HG02759 (cell line): ENCODE results near the gene NUB1.
A peak's percentile ranks its signal among the peaks of the same experiment; 100 is the strongest.

Experiments
- ATAC-seq: cut with Tn5 transposase; IDR thresholded peaks from one replicate; pipeline ENCODE4 v1.9.1; 2021; ENCODE audit warnings: mild to moderate bottlenecking, moderate library complexity; ENCODE audit not compliant: unreplicated experiment

The NUB1 gene

GRCh38 chr7:151376218-151376902, 34.7 kb downstream of the NUB1 start:
- no peak for ATAC-seq

GRCh38 chr7:151377406-151377805, 35.8 kb downstream of the NUB1 start:
- no peak for ATAC-seq

GRCh38 chr7:151378011-151378410, 36.4 kb downstream of the NUB1 start:
- no peak for ATAC-seq

DNA sequence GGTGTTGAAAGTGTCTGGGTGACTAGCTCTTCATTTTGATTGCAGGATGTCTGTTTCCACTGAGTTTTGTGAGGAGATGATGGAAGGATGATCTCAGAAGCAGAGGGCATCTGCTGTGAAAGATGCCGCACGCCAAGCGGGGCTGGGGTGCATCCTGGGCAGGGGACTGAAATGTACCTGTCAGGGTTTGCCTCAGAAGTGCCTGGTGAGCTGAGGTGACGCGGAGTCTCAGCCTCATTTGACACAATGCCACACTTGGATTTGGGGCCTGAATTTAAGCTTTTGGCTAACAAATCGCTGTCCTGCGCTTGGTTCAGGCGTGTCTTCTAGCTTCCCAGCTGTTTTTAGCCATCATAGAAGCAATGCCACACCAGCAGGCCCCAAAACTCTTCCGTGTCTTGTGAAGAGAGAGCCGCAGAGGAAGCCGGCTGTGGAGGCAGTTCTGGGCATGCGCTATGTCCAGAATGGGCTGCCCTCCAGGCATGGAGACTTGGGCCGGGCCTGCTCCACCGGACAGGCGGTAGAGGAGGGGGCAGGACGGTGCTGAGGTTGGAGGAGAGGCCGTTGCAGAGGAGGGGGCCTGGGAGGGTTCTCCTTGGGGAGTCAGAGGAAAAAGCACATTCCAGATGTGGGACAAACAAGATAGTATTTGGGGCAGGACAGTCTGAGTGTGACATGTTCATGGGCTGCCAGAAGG, 37.0 kb downstream of the NUB1 start:
- no peak for ATAC-seq

DNA sequence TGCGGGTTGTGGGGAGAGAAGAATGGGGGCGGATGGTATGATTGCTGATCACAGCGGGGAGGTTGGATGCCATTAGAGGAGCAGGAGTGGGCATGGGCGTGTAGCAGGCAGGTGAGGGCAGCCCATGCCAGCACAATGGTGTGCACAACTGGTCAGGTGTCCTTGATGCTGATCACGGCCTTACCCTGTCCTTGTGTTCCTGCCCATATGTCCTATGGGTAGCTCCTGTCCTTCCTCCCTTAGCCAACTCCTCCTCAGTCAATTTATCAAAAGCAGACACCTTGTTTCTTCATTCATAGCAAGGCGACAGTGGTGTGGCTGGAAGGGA, 37.5 kb downstream of the NUB1 start:
- no peak for ATAC-seq

DNA sequence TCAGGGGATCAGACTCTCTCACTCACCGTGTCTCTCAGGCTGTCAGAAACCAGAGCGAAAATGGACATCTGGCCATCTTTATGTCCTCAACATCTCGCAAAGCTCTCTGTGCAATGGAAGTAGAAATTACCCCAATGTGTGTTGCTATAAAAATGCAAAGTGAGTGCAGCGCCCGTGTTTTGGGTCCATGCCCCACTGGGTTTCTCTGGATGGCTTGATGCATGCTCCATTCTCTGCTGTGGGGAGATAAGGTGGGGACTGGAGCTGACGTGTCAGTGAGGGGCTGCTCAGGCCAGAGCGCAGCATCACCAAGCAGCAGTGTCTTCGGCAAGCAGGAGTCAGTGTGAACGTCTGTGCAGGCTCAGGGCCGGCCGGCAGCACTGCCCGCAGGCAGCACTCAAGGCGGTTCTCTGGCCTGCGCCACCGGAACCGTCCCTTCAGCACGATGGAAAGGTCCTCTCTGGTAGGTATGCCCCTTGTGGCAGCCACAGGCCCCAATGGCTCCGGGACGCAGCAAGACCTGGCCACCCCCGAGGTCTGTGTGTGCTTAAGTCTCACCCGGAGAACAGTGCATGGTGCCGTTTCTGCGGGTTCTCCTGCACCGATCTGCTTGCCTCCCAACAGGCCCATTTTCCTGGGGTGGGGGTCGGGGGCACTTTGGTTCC, 38.1 kb downstream of the NUB1 start:
- ATAC-seq: no peak

DNA sequence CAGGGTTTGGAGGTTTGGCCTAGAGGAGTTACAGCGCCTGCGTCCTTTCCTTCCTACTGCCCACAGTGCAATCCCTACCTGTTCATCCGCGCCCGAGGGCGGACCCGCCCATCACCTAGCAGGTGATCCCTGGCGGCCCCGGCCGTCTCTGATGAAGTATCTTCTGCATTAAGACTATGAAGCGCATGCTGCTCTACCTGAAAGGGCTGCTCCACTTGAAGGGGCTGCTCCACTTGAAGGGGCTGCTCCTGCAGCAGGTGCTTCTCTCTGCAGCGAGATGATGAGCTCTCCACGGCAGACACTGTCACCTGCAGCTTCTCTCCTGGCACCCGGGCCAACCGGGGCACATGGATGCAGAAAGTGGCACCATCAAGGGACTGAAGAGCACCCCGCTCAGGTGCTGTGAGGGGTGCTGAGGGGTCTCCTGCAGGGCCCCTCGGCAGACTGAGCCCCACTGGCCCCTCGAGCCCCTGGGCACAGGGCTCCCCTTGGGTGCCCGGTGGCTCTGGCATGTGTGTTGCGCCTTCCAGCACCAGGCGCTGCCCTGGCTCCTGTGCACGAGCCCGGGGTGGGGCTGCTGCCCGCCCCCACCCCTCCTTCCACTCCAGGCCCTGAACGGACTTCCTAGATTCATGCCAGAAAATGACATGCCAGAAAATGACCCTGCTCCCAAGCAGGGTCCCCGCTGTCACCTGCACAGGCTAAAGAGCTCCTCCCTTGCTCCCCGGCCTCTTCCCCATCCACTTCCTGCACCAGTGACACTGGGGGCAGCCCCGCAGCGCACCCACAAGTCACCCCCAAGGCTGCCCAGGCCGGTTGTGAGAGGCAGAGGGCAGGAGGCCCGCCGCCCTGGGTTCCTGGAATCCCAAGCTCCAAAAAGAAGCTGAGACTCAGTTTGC, 38.8 kb downstream of the NUB1 start:
- no peak for ATAC-seq

DNA sequence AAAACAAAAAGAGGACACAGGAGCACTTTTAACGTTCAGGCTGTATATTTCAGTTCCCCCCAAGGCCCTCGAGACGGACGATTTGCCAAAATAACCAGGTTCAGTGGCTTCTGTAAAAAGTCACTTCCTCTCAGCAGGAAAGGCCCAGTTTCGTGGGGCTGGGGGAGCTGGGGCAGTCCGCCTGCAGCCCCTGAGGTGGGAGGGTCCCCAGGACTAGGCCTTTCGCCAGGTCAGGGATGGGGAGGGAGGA, 39.4 kb downstream of the NUB1 start:
- ATAC-seq: peak; percentile 24

DNA sequence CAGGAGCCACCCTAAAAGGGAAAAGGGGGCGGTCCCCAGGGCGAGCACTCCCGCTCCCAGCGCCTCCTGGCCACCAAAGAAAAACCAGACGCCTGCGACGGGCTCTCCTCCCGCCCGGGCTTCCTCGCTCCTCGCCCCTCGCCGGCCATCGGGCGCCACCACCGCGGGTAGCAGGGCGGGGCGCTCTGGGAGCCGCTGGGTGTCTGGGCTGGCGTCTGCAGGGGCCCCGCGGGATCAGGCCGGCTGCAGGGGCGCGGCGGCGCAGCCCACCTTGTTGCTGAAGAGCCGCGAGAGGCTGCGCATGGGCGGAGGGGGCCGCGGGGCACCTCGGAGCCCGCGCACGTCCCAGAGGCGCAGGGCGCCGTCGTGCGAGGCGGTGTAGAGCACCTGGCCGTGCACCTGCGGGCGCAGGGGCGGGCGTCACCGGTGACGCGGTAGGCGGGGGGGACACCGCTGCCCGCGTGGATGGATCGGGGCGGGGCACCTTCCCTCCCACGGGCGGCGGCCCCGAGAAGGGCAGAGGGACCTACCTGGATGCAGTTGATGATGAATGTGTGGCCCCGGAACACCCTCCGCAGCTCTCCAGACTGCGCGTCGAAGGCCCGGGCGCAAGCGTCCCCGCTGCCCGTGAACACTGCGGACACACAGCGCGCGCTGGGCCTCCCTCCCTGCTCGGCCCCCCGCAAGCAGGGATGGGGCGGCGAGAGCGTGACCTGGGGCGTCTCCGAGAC, 39.9 kb downstream of the NUB1 start:
- peak; percentile 49 for ATAC-seq

DNA sequence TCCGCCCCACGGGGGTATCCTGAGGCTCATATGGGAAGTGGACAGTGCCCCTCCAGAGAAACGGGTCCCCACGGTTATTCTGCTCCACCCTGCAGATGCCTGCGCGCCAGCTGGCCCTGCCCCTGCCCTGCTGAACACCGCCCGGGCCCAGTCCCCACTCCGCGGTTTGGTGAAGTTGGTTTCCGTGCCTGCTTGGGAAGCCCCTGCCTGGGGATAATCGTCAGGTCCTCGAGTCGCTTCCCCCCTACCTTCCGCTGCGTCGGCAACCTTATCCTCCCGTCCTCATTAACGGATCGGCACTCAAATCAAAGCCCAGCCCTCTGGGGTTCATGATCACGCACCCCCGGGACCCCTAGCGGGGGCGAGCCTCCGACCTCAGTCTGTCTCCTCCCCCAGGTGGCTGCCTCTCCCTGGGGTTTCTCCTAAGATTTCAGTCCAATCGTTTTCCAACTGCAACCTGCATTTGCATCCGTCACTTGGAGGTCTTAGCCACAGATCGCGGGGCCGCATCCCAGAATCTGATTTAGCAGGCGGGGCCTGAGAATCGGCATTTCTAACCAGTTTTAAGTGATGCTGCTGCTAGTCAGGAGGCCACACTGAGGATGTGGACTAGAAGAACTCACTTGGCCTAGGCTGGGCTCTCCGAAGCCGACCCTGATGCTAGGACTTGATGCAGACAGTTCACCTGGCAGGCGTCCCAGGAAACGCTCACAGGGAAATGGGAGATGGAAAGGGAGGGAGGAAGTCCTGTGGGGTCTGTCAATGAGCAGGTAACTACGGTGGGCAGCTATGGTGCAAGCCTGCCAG, 40.7 kb downstream of the NUB1 start:
- ATAC-seq: peak; percentile 31

- ATAC-seq: no peak
Measured at GRCh38 chr7:151383638-151384351, 42.2 kb downstream of the NUB1 start.

DNA sequence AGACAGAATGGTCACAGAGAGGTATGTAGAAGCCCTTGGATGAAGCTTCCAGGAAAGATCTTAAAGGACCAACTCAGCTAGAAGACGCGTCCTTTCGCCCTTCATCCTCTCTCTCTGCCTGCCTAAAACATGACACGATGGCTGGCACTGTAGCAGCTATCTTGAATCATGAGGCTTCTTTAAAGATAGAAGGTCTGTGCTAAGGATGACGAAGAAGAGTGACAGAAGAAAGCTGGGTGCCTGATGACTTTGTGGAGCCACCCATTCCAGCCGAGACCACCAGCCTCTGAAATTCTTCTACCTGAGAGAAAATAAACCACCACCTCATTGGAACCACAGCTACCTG, 42.7 kb downstream of the NUB1 start:
- no peak for ATAC-seq

DNA sequence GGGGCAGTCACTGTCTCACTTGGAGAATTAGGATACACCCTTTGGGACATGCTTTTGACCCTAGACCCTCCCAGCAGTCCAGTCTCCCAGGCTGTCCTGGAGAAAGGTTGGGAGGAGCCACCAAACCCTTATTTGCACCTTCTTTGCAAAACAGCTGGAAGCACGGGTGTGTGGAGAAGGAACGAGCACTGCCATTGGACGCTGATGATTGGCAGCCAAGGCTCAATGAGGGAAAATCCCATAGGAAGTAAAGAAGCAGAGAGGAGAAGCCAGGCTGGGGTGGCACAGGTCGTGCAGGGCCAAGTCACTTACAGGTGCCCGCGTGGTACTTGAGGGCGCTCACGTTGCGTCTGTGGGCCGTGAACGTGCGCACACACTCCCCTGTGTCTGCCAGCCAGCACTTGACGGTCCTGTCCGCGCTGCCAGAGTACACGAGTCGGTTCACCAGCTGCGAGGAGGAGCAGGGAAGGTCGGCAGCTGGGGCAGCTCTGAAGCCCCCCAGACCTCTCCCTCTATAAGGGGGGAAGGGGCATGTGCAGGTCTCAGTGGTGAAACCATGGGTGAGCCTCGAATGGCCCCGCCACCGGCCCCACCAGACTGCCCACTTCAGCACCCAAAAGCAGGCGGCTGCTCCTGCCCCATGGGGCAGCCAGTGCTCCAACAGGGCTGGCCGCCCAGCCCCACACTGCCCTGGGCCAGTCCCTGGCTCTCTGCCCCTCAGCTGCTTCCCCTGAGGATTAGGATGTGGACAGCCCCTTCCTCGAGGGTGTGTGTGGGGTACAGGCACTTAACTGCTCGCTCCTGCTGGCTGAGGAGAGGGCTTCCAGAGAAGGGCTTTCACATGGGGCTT, 43.4 kb downstream of the NUB1 start:
- no peak for ATAC-seq

DNA sequence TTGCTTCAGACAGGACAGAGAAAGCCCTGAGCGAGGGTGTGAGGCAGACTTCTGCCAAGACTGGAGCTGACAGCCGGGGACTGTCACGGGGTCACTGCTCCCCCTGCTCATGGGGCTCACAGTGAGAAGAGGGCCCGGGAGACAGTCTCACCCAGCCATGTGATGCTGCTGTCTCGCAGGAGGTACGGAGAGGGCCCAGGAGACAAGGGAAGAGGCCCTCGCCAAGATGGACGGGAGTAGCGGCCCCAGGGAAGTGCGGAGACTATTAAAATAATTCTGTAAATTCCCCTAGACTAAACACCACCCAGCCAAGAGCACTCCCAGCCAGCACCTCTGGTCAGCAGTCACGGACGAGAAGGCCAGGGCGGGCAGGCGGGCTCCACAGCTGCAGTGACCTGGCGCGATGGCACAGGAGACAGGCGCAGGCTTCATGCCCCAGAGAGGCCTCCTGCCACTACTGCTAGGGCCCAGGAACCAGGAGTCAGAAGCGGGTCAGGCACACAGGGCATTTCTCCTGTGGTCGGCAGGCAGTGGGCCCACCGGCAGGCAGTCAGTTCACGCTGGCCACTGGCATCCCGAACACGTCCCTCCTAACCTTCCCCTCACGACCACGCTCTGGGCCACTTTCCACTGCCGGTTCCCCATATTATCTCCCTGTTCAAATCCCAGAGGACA, 44.2 kb downstream of the NUB1 start:
- no peak for ATAC-seq

GRCh38 chr7:151386301-151387160, 44.9 kb downstream of the NUB1 start:
- no peak for ATAC-seq

DNA sequence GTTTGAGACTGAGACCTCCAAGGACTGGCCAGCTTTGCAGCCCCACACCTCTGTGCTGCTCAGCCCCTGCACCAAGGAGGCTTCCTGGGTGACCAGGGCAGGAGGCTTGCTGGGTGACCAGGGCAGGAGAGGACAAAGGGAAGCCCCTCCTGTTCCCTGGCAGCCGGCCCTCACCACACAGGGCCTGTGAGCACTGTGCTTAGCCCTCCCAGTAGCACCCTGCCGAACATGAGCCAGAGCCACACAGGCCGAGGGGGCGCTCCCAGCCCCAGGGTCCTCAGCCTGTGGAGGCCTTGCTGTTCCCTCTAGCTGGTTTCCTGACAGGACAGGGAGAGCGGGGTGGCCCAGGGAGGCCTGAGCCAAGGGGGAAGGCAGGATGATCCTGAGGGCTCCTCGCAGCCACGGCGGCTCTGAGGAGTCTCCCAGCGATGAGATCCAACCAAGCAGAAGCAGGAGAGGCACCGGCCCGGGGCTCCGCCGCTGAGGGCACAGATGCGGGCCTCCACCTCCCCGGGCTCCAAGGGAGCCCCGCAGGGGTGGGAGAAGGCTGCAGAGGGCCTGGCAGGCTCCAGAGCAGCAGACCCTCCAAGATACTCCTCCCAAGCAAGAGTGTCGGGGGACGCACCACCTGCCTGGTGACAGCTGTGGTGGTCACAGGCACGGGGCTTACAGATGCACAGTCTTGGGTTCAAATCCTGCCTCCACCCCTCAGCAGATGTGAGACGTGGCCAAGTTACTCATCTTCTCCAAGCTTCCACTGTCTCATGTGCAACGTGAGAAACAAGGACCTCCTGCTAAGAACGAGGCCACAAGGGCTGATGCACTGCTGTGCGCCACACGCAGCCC, 45.8 kb downstream of the NUB1 start:
- ATAC-seq: no peak

GRCh38 chr7:151388007-151388297, 46.3 kb downstream of the NUB1 start:
- no peak for ATAC-seq
